K562 (cell line): Measurements from ENCODE around the gene STEAP3. TPM values are rescaled to one million over a fixed set of nuclear protein-coding genes. Genes with fewer than 3 reads are reported as not detected.
A peak's percentile ranks its signal among the peaks of the same experiment; 100 is the strongest.

ENCODE experiments used
- CHD2 ChIP-seq: IDR thresholded peaks from 2 replicates; pipeline ENCODE4 v1.6.1; 2011; ENCODE audit warnings: low read depth, low read length
- ELF2 ChIP-seq: fragments of 250-450 bp; sonication (Bioruptor Pico); IDR thresholded peaks from 2 replicates; pipeline ENCODE4 v1.5.0; 2021; ENCODE audit warnings: mild to moderate bottlenecking
- HDAC6 ChIP-seq: IDR thresholded peaks from 2 replicates; pipeline ENCODE4 v1.6.1; 2012; ENCODE audit warnings: low read depth, mild to moderate bottlenecking, control low read depth, inconsistent platforms, low read length, moderate library complexity
- IRF2 ChIP-seq: sonication (generic); formaldehyde crosslinking; IDR thresholded peaks from 2 replicates; pipeline ENCODE4 v1.8.1; 2022; ENCODE audit warnings: mild to moderate bottlenecking, missing genetic modification reagents
- KLF16 ChIP-seq: IDR thresholded peaks from 2 replicates; pipeline ENCODE4 v1.6.1; 2016; ENCODE audit warnings: antibody characterized with exemption
- MEIS2 ChIP-seq: fragments of 450-650 bp; IDR thresholded peaks from 2 replicates; pipeline ENCODE4 v1.6.1; 2014; ENCODE audit warnings: mild to moderate bottlenecking; ENCODE audit not compliant: partially characterized antibody
- MIER1 ChIP-seq: fragments of 450-650 bp; IDR thresholded peaks from 2 replicates; pipeline ENCODE4 v1.6.1; 2016; ENCODE audit warnings: antibody characterized with exemption, mild to moderate bottlenecking, low read depth
- MXI1 ChIP-seq: IDR thresholded peaks from 2 replicates; pipeline ENCODE4 v1.6.1; 2011; ENCODE audit warnings: low read depth, mild to moderate bottlenecking, improper control_type of control experiment, low read length
- NFE2L1 ChIP-seq: fragments of 450-650 bp; IDR thresholded peaks from 2 replicates; pipeline ENCODE4 v1.6.1; 2016; ENCODE audit warnings: missing genetic modification characterization, low read depth, mild to moderate bottlenecking, missing compliant biosample characterization, moderate library complexity, borderline replicate concordance
- PML ChIP-seq: IDR thresholded peaks from 2 replicates; pipeline ENCODE4 v1.6.1; 2012; ENCODE audit warnings: low read length, inconsistent platforms
- RUNX1 ChIP-seq: sonication (generic); IDR thresholded peaks from 2 replicates; pipeline ENCODE4 v1.6.1; 2016; ENCODE audit warnings: antibody characterized with exemption, low read depth
- SIN3B ChIP-seq: fragments of 450-650 bp; IDR thresholded peaks from 2 replicates; pipeline ENCODE4 v1.6.1; 2017; ENCODE audit warnings: low read depth, mild to moderate bottlenecking, moderate library complexity
- TCF3 ChIP-seq: sonication (generic); formaldehyde crosslinking; IDR thresholded peaks from 2 replicates; pipeline ENCODE4 v1.4.0; 2020; ENCODE audit warnings: mild to moderate bottlenecking, missing genetic modification reagents
- ZNF717 ChIP-seq: fragments of 250-450 bp; sonication (Bioruptor Pico); IDR thresholded peaks from 2 replicates; pipeline ENCODE4 v1.5.0; 2021
- ZNF77 ChIP-seq: fragments of 250-450 bp; sonication (Bioruptor Pico); IDR thresholded peaks from 2 replicates; pipeline ENCODE4 v1.5.0; 2020
- polyA plus RNA-seq, 8 experiments: library from polyadenylated mRNA; depleted of rRNA in 4 of 8; stranded (reverse) in 5 of 8; unstranded in 3 of 8; fragments of >200 nt; fragmentation: Nextera tagmentation in 2 of 8; fragmentation: Illumina TruSeq in 1 of 8; extraction: Ambion mirVana in 2 of 8; extraction: Trizol in 1 of 8; gene quantifications; 2 replicates each; pipeline versions ENCODE4 v1.2.1 to v1.2.3, GENCODE V29; 2011 to 2014; ENCODE audit warnings: inconsistent platforms in 1 of 8, missing spikeins in 1 of 8
- total RNA-seq, 7 experiments: library from RNA; depleted of rRNA in 6 of 7; stranded (reverse); fragments of >200 nt in 6 of 7; fragmentation: Illumina TruSeq in 2 of 7; extraction: Trizol in 2 of 7; gene quantifications; 2 replicates each; pipeline versions ENCODE4 v1.2.1 to v1.2.3, GENCODE V29; 2011 to 2021; ENCODE audit warnings: low replicate concordance in 1 of 7
- TF ChIP-seq, protein P1 (sequence below): sonication (generic); formaldehyde crosslinking; IDR thresholded peaks from 2 replicates; pipeline ENCODE4 v1.8.1; 2023; ENCODE audit warnings: mild to moderate bottlenecking, missing genetic modification reagents
- TF ChIP-seq, protein P2 (sequence below): fragments of 200-800 bp; sonication (Bioruptor generic); IDR thresholded peaks from 2 replicates; pipeline ENCODE4 v1.6.1; 2016; ENCODE audit warnings: missing genetic modification characterization, missing compliant biosample characterization
- TF ChIP-seq, protein P3 (sequence below): sonication (generic); formaldehyde crosslinking; IDR thresholded peaks from 2 replicates; pipeline ENCODE4 v1.8.0; 2023; ENCODE audit warnings: mild to moderate bottlenecking, missing genetic modification reagents
- TF ChIP-seq, protein P4 (sequence below): fragments of 450-650 bp; formaldehyde crosslinking; IDR thresholded peaks from 2 replicates; pipeline ENCODE4 v1.4.0; 2020; ENCODE audit warnings: mild to moderate bottlenecking, moderate library complexity

Gene STEAP3
- total and polyA plus RNA-seq, 9 of the 15 experiments (the other 6 are each of a cell fraction or from before 2014, with no cell fraction given), result 1.8 to 31.6 (median 9.0) TPM

DNA sequence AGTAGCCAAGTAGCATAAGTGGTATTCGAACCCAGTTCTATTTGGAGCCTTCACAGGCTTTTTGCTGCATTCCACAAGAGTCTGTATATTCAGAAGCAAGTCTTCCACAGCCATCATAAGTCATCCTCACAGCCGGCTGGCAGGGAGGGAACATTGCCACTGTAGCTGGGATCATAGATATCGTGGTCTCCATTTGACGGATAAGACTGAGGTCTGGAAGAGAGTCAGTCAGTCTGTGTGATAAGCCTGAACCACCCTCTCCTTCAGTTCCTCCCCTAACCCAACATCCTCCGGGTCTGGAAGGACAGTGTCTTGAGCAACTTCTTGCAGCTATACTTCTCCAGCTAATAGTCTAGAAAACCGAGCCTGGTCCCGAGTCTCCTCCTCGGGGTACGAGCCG lies 48.1 kb upstream of the STEAP3 start (continued):
- TF ChIP-seq, protein P1, sequence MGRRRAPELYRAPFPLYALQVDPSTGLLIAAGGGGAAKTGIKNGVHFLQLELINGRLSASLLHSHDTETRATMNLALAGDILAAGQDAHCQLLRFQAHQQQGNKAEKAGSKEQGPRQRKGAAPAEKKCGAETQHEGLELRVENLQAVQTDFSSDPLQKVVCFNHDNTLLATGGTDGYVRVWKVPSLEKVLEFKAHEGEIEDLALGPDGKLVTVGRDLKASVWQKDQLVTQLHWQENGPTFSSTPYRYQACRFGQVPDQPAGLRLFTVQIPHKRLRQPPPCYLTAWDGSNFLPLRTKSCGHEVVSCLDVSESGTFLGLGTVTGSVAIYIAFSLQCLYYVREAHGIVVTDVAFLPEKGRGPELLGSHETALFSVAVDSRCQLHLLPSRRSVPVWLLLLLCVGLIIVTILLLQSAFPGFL (CRISPR knock-in tag), result no peak
- TF ChIP-seq, protein P2, sequence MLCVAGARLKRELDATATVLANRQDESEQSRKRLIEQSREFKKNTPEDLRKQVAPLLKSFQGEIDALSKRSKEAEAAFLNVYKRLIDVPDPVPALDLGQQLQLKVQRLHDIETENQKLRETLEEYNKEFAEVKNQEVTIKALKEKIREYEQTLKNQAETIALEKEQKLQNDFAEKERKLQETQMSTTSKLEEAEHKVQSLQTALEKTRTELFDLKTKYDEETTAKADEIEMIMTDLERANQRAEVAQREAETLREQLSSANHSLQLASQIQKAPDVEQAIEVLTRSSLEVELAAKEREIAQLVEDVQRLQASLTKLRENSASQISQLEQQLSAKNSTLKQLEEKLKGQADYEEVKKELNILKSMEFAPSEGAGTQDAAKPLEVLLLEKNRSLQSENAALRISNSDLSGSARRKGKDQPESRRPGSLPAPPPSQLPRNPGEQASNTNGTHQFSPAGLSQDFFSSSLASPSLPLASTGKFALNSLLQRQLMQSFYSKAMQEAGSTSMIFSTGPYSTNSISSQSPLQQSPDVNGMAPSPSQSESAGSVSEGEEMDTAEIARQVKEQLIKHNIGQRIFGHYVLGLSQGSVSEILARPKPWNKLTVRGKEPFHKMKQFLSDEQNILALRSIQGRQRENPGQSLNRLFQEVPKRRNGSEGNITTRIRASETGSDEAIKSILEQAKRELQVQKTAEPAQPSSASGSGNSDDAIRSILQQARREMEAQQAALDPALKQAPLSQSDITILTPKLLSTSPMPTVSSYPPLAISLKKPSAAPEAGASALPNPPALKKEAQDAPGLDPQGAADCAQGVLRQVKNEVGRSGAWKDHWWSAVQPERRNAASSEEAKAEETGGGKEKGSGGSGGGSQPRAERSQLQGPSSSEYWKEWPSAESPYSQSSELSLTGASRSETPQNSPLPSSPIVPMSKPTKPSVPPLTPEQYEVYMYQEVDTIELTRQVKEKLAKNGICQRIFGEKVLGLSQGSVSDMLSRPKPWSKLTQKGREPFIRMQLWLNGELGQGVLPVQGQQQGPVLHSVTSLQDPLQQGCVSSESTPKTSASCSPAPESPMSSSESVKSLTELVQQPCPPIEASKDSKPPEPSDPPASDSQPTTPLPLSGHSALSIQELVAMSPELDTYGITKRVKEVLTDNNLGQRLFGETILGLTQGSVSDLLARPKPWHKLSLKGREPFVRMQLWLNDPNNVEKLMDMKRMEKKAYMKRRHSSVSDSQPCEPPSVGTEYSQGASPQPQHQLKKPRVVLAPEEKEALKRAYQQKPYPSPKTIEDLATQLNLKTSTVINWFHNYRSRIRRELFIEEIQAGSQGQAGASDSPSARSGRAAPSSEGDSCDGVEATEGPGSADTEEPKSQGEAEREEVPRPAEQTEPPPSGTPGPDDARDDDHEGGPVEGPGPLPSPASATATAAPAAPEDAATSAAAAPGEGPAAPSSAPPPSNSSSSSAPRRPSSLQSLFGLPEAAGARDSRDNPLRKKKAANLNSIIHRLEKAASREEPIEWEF (CRISPR knock-in tag), result no peak
- TF ChIP-seq ZNF77 (no peak), HDAC6 (no peak), CHD2 (no peak), TCF3 (CRISPR knock-in tag) (peak; percentile 89), ZNF717 (CRISPR knock-in tag) (no peak), SIN3B (no peak), KLF16 (peak; percentile 68), PML (no peak), RUNX1 (no peak), MIER1 (no peak), IRF2 (no peak), ELF2 (CRISPR knock-in tag) (no peak), MXI1 (no peak), NFE2L1 (tag) (no peak), MEIS2 (peak; percentile 68)
- TF ChIP-seq, protein P3, sequence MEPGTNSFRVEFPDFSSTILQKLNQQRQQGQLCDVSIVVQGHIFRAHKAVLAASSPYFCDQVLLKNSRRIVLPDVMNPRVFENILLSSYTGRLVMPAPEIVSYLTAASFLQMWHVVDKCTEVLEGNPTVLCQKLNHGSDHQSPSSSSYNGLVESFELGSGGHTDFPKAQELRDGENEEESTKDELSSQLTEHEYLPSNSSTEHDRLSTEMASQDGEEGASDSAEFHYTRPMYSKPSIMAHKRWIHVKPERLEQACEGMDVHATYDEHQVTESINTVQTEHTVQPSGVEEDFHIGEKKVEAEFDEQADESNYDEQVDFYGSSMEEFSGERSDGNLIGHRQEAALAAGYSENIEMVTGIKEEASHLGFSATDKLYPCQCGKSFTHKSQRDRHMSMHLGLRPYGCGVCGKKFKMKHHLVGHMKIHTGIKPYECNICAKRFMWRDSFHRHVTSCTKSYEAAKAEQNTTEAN, result no peak
- TF ChIP-seq, protein P4, sequence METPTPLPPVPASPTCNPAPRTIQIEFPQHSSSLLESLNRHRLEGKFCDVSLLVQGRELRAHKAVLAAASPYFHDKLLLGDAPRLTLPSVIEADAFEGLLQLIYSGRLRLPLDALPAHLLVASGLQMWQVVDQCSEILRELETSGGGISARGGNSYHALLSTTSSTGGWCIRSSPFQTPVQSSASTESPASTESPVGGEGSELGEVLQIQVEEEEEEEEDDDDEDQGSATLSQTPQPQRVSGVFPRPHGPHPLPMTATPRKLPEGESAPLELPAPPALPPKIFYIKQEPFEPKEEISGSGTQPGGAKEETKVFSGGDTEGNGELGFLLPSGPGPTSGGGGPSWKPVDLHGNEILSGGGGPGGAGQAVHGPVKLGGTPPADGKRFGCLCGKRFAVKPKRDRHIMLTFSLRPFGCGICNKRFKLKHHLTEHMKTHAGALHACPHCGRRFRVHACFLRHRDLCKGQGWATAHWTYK (CRISPR knock-in tag), result 0 out of 2 replicates have a peak, but pooled peaks have one; percentile 30
